CD14-positive monocyte (primary cell): ENCODE data around the gene SLC6A6. TPM values are rescaled to one million over a fixed set of nuclear protein-coding genes. Genes with fewer than 3 reads are reported as not detected.
A peak's percentile ranks its signal among the peaks of the same experiment; 100 is the strongest.

ENCODE experiments used
- DNase-seq, 3 donors: peaks; one replicate each; pipeline ENCODE4 v3.0.0-alpha.2; 2011 to 2022
- H2AFZ ChIP-seq: 2 replicates; pipeline ENCODE4 v1.6.0; 2012; ENCODE audit warnings: mild to moderate bottlenecking, low read depth, low read length, inconsistent platforms; ENCODE audit not compliant: insufficient read depth, poor library complexity, severe bottlenecking
- H3K27ac ChIP-seq, 2 donors: 1 replicate in 1 of 2; 2 replicates in 1 of 2; pipeline ENCODE4 v1.5.1; 2012 to 2013; ENCODE audit warnings: low read length in 2 of 2, control low read depth in 1 of 2, inconsistent platforms in 1 of 2, low read depth in 1 of 2, mild to moderate bottlenecking in 1 of 2
- H3K27me3 ChIP-seq, 2 donors: one replicate each; pipeline versions ENCODE4 v1.6.0 to v1.6.1; 2011 to 2013; ENCODE audit warnings: low read length in 2 of 2; ENCODE audit not compliant: control insufficient read depth in 2 of 2, insufficient read depth in 2 of 2
- H3K36me3 ChIP-seq, 2 donors: replicated peaks in 1 of 2; 1 replicate in 1 of 2; 2 replicates in 1 of 2; pipeline versions ENCODE4 v1.5.1 to v1.6.1; 2012 to 2013; ENCODE audit warnings: low read length in 2 of 2, control low read depth in 1 of 2, inconsistent platforms in 1 of 2, mild to moderate bottlenecking in 1 of 2; ENCODE audit not compliant: insufficient read depth in 2 of 2, control insufficient read depth in 1 of 2
- H3K4me1 ChIP-seq, 2 donors: 1 replicate in 1 of 2; 2 replicates in 1 of 2; pipeline versions ENCODE4 v1.5.1 to v1.6.1; 2012 to 2013; ENCODE audit warnings: low read length in 2 of 2, control low read depth in 1 of 2, inconsistent platforms in 1 of 2, mild to moderate bottlenecking in 1 of 2, moderate library complexity in 1 of 2; ENCODE audit not compliant: insufficient read depth in 2 of 2, control insufficient read depth in 1 of 2
- H3K4me2 ChIP-seq: replicated peaks from 2 replicates; pipeline ENCODE3; 2012; ENCODE audit warnings: low read length, moderate library complexity, mild to moderate bottlenecking; ENCODE audit not compliant: poor library complexity, severe bottlenecking; ENCODE audit errors: extremely low read depth
- H3K4me3 ChIP-seq, 3 experiments: fragments of 200-600 bp in 1 of 3; sonication (generic) in 1 of 3; replicated peaks in 1 of 3; 1 replicate in 2 of 3; 2 replicates in 1 of 3; pipeline ENCODE4 v1.5.1; 2011 to 2013; ENCODE audit warnings: low read length in 3 of 3, mild to moderate bottlenecking in 3 of 3, control low read depth in 2 of 3, low read depth in 2 of 3, inconsistent platforms in 1 of 3, moderate library complexity in 1 of 3
- H3K79me2 ChIP-seq: 2 replicates; pipeline ENCODE4 v1.6.0; 2012; ENCODE audit warnings: mild to moderate bottlenecking, control low read depth, inconsistent platforms, low read length, moderate library complexity; ENCODE audit not compliant: insufficient read depth
- H3K9ac ChIP-seq: 2 replicates; pipeline ENCODE4 v1.6.0; 2017; ENCODE audit warnings: low read length, mild to moderate bottlenecking; ENCODE audit not compliant: insufficient read depth, poor library complexity, severe bottlenecking
- H3K9me3 ChIP-seq, 2 donors: replicated peaks in 1 of 2; 1 replicate in 1 of 2; 2 replicates in 1 of 2; pipeline versions ENCODE4 v1.5.1 to v1.6.1; 2012 to 2013; ENCODE audit warnings: low read length in 2 of 2, control low read depth in 1 of 2; ENCODE audit not compliant: control insufficient read depth in 1 of 2, insufficient read depth in 1 of 2
- H4K20me1 ChIP-seq: 2 replicates; pipeline ENCODE4 v1.6.0; 2012; ENCODE audit warnings: mild to moderate bottlenecking, low read length, control low read depth, moderate library complexity; ENCODE audit not compliant: insufficient read depth
- H3K27ac Mint-ChIP-seq, 7 donors: one replicate each; pipeline ENCODE4 v1.8.0; 2020; ENCODE audit warnings: mild to moderate bottlenecking in 7 of 7, mixed read lengths in 7 of 7, moderate library complexity in 6 of 7, inconsistent platforms in 2 of 7
- H3K27me3 Mint-ChIP-seq, 3 donors: one replicate each; pipeline ENCODE4 v1.8.0; 2021 to 2022; ENCODE audit warnings: low read depth in 3 of 3, mild to moderate bottlenecking in 3 of 3, mixed read lengths in 3 of 3, moderate library complexity in 3 of 3, inconsistent platforms in 1 of 3
- H3K36me3 Mint-ChIP-seq, 2 donors: one replicate each; pipeline ENCODE4 v1.8.0; 2020; ENCODE audit warnings: mixed read lengths in 2 of 2, inconsistent platforms in 1 of 2, mild to moderate bottlenecking in 1 of 2
- H3K4me1 Mint-ChIP-seq: one replicate; pipeline ENCODE4 v1.8.0; 2020; ENCODE audit warnings: mild to moderate bottlenecking, mixed read lengths
- H3K4me3 Mint-ChIP-seq, 2 donors: one replicate each; pipeline ENCODE4 v1.8.0; 2020; ENCODE audit warnings: mild to moderate bottlenecking in 2 of 2, mixed read lengths in 2 of 2, moderate library complexity in 1 of 2
- H3K9me3 Mint-ChIP-seq, 7 donors: one replicate each; pipeline ENCODE4 v1.8.0; 2020 to 2022; ENCODE audit warnings: mixed read lengths in 7 of 7, mild to moderate bottlenecking in 6 of 7, moderate library complexity in 6 of 7, inconsistent platforms in 2 of 7
- WGBS: methylation state at CpG from one replicate; pipeline ENCODE4 v1.1.5; 2013; ENCODE audit warnings: missing lambda C conversion rate; ENCODE audit not compliant: insufficient coverage; 5-methylcytosine and 5-hydroxymethylcytosine counted together
- intact Hi-C, 2 donors: fragments of 100-400 bp; cut with micrococcal nuclease; formaldehyde crosslinking; loops; one replicate each; pipeline versions ENCODE4 v1.15.0 to v1.15.1; 2023
- polyA plus RNA-seq, 3 donors: library from polyadenylated mRNA; depleted of rRNA in 1 of 3; unstranded in 2 of 3; stranded (reverse) in 1 of 3; fragments of 300-500 nt in 2 of 3; fragments of >200 nt in 1 of 3; fragmentation: Illumina TruSeq in 2 of 3; gene quantifications; 1 replicate in 2 of 3; 2 replicates in 1 of 3; pipeline ENCODE4 v1.2.3, GENCODE V29; 2012 to 2021
- TF ChIP-seq, protein P1 (sequence below): fragments of 200-600 bp; IDR thresholded peaks from one replicate; pipeline ENCODE4 v1.8.0; 2022; ENCODE audit warnings: antibody characterized with exemption, mild to moderate bottlenecking

SLC6A6 gene
- polyA plus RNA-seq, 3 donors, result 18.4 to 136 (median 24.5) TPM

- Histone ChIP-seq H3K27ac (no peak overlapping the region), H3K4me1 (no peaks in the 10 kb centered on the region), H3K9me3 (no peaks in the 10 kb centered on the region), H4K20me1 (peaks cover 83% of the 10 kb centered on the region), H3K4me2 (no peak overlapping the region), H2AFZ (no peak overlapping the region), H3K9ac (no peak overlapping the region), H3K4me3 (no peak overlapping the region), H3K27me3 (no peaks in the 10 kb centered on the region), H3K79me2 (no peaks in the 10 kb centered on the region), H3K36me3 (peaks cover 96 to 98% of the 10 kb centered on the region in 2 donors)
- DNase-seq, result no peak
- Mint-ChIP-seq H3K4me1 (no peaks in the 10 kb centered on the region), H3K36me3 (peaks cover 93 to 98% of the 10 kb centered on the region in 2 donors), H3K27ac (peak overlapping the region in 2 of 7 donors; percentile 70 to 79), H3K27me3 (no peaks in the 10 kb centered on the region), H3K9me3 (no peaks in the 10 kb centered on the region), H3K4me3 (no peak overlapping the region)
- intact Hi-C loops, result no loop called here
- TF ChIP-seq, protein P1, sequence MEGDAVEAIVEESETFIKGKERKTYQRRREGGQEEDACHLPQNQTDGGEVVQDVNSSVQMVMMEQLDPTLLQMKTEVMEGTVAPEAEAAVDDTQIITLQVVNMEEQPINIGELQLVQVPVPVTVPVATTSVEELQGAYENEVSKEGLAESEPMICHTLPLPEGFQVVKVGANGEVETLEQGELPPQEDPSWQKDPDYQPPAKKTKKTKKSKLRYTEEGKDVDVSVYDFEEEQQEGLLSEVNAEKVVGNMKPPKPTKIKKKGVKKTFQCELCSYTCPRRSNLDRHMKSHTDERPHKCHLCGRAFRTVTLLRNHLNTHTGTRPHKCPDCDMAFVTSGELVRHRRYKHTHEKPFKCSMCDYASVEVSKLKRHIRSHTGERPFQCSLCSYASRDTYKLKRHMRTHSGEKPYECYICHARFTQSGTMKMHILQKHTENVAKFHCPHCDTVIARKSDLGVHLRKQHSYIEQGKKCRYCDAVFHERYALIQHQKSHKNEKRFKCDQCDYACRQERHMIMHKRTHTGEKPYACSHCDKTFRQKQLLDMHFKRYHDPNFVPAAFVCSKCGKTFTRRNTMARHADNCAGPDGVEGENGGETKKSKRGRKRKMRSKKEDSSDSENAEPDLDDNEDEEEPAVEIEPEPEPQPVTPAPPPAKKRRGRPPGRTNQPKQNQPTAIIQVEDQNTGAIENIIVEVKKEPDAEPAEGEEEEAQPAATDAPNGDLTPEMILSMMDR, result no peak
- 91% methylated on average over 16 of the region's 17 CpGs for WGBS
Observed at GRCh38 chr3:14484741-14485140, 82.3 kb downstream of the SLC6A6 start.

- H4K20me1 ChIP-seq, result peaks cover 79% of the 10 kb centered on the region
- no peaks in the 10 kb centered on the region for H3K27me3 ChIP-seq
- DNase-seq, result no peak
- H3K4me3 ChIP-seq, result no peak overlapping the region
- H3K79me2 ChIP-seq, result no peaks in the 10 kb centered on the region
- TF ChIP-seq, protein P1, result no peak
- no peak overlapping the region for H2AFZ ChIP-seq
- no peak overlapping the region for H3K9ac ChIP-seq
- no CpG with 5 or more reads among the region's 3 CpGs for WGBS
- H3K36me3 ChIP-seq, result peaks cover 87 to 98% of the 10 kb centered on the region in 2 donors
- no peaks in the 10 kb centered on the region for H3K27me3 Mint-ChIP-seq
- intact Hi-C loops, result no loop called here
- no peaks in the 10 kb centered on the region for H3K9me3 ChIP-seq
- H3K27ac Mint-ChIP-seq, result peak overlapping the region in 1 of 7 donors; percentile 15
- no peak overlapping the region for H3K4me2 ChIP-seq
- H3K4me3 Mint-ChIP-seq, result no peak overlapping the region
- no peaks in the 10 kb centered on the region for H3K4me1 Mint-ChIP-seq
- H3K27ac ChIP-seq, result no peak overlapping the region
- no peaks in the 10 kb centered on the region for H3K4me1 ChIP-seq
- H3K36me3 Mint-ChIP-seq, result peaks cover 93 to 95% of the 10 kb centered on the region in 2 donors
- no peaks in the 10 kb centered on the region for H3K9me3 Mint-ChIP-seq
Observed at GRCh38 chr3:14485981-14486380, 83.6 kb downstream of the SLC6A6 start.
